Spleen (tissue), 11 donors: ENCODE results near the gene TP53INP2. TPM values are rescaled to one million over a fixed set of nuclear protein-coding genes. Genes with fewer than 3 reads are reported as not detected.

ENCODE experiments used
- DNase-seq: peaks from one replicate; pipeline ENCODE4 v3.0.0-alpha.2; 2020
- H3K27ac ChIP-seq, 8 donors: fragments of 200-600 bp; sonication (generic) in 7 of 8; 1 replicate in 4 of 8; 2 replicates in 4 of 8; pipeline versions ENCODE4 v1.5.0 to v1.8.0; 2016 to 2021; ENCODE audit warnings: inconsistent platforms in 4 of 8, mild to moderate bottlenecking in 4 of 8, moderate library complexity in 1 of 8
- H3K27me3 ChIP-seq, 7 donors: fragments of 200-600 bp; sonication (generic) in 6 of 7; replicated peaks in 1 of 7; 1 replicate in 4 of 7; 2 replicates in 3 of 7; pipeline versions ENCODE4 v1.5.0 to v1.8.0; 2016 to 2021; ENCODE audit warnings: inconsistent platforms in 3 of 7, mild to moderate bottlenecking in 1 of 7
- H3K36me3 ChIP-seq, 6 donors: fragments of 200-600 bp; sonication (generic) in 5 of 6; 1 replicate in 4 of 6; 2 replicates in 2 of 6; pipeline versions ENCODE4 v1.5.0 to v1.8.0; 2016 to 2021; ENCODE audit warnings: inconsistent platforms in 2 of 6
- H3K4me1 ChIP-seq, 6 donors: fragments of 200-600 bp; sonication (generic) in 5 of 6; 1 replicate in 3 of 6; 2 replicates in 3 of 6; pipeline versions ENCODE4 v1.5.0 to v1.8.0; 2016 to 2021; ENCODE audit warnings: inconsistent platforms in 3 of 6
- H3K4me3 ChIP-seq, 8 donors: fragments of 200-600 bp; sonication (generic) in 7 of 8; 1 replicate in 4 of 8; 2 replicates in 4 of 8; pipeline versions ENCODE4 v1.5.0 to v1.8.0; 2016 to 2021; ENCODE audit warnings: inconsistent platforms in 4 of 8, mild to moderate bottlenecking in 4 of 8, moderate library complexity in 2 of 8
- H3K9me3 ChIP-seq, 8 donors: fragments of 200-600 bp; sonication (generic) in 7 of 8; 1 replicate in 4 of 8; 2 replicates in 4 of 8; pipeline versions ENCODE4 v1.5.0 to v1.8.0; 2016 to 2021; ENCODE audit warnings: inconsistent platforms in 4 of 8
- POLR2A ChIP-seq, 3 donors: fragments of 450-650 bp; IDR thresholded peaks; one replicate each; pipeline ENCODE4 v1.5.1; 2017; ENCODE audit warnings: antibody characterized with exemption in 3 of 3, mild to moderate bottlenecking in 1 of 3
- POLR2AphosphoS5 ChIP-seq, 3 donors: sonication (generic); formaldehyde crosslinking; IDR thresholded peaks; one replicate each; pipeline ENCODE4 v1.5.1; 2017; ENCODE audit warnings: antibody characterized with exemption in 3 of 3
- WGBS, 5 donors: extraction: QIAGEN DNeasy Blood & Tissue Kit in 3 of 5; methylation state at CpG; one replicate each; pipeline versions ENCODE4 v1.1.5 to v1.1.7; 2013 to 2018; 5-methylcytosine and 5-hydroxymethylcytosine counted together
- intact Hi-C: fragments of 100-400 bp; cut with DNase I; formaldehyde crosslinking; loops from one replicate; pipeline ENCODE4 v1.15.0; 2023; ENCODE audit warnings: low total_unique reads
- polyA plus RNA-seq, 3 donors: library from polyadenylated mRNA; stranded (reverse); fragments of 200-250 nt; gene quantifications; one replicate each; pipeline ENCODE4 v1.2.1, GENCODE V29; 2013
- small RNA-seq, 4 donors: library from RNA; depleted of rRNA; stranded (forward); fragments of <200 nt; gene quantifications; one replicate each; pipeline ENCODE3, GENCODE V24; 2016
- total RNA-seq, 7 donors: library from RNA; depleted of rRNA in 3 of 7; stranded (reverse); fragments of >200 nt in 3 of 7; fragmentation: NEBNext Ultra II Directional in 4 of 7; extraction: Animal tissue kit (Norgen Biotek cat#: 25700) in 4 of 7; gene quantifications; one replicate each; pipeline versions ENCODE4 v1.1.0 to v1.2.1, GENCODE V29; 2016 to 2021
- TF ChIP-seq, protein P1 (sequence below), 11 experiments: fragments of 200-600 bp in 7 of 11; fragments of 450-650 bp in 4 of 11; sonication (generic) in 4 of 11; IDR thresholded peaks in 8 of 11; conservative IDR thresholded peaks in 3 of 11; 1 replicate in 7 of 11; 2 replicates in 4 of 11; pipeline versions ENCODE4 v1.4.0 to v1.8.0; 2016 to 2021; ENCODE audit warnings: antibody characterized with exemption in 11 of 11, inconsistent platforms in 4 of 11, mild to moderate bottlenecking in 1 of 11
- donor health status: healthy with polysubstance abuse.
- donor health status: DM: no; HTN: no; CAD: no; lungs with moderate emphysema.
- donor health status: DM: no; HTN: no; CAD: no.
- donor health status: Bipolar disorder and iron deficiency.
- donor health status: healthy.
- donor health status: DM: no; HTN: no; CAD: no.
- donor health status: DM: yes; HTN: yes; CAD: no.

Gene TP53INP2
- total and polyA plus RNA-seq, 10 donors = 2.0 to 10.6 (median 6.4) TPM

DNA sequence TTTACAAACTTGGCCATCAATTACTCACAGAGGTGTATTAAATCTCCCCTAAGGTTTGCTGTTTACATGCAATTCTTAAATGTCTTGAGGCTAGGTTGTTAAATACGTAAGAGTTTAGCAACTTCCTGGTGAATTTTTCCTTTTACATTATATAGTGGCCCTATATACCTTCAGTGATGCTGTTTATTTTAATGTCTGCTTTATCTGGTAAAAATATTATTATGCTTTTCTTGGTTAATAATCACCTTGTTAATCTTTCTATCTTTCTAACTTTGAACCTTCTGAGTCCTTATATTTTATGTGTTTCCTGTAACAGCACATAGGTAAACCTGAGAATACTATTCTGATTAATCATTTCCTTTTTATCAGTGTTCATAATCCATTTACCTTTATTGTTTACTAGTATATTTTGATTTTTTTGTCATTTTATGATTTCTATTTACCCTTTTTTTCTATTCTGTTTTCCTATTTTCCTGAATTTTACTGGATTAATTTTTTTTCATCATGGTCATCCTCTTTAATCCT lies 57.9 kb downstream of the TP53INP2 start:
- Histone ChIP-seq H3K4me1 (peaks cover 0 to under 1% (median 0%) of the 10 kb centered on the region in 6 donors), H3K36me3 (peaks cover 0 to 100% (median 70%) of the 10 kb centered on the region in 6 donors), H3K27ac (no peak overlapping the region), H3K4me3 (no peak overlapping the region), H3K27me3 (no peaks in the 10 kb centered on the region), H3K9me3 (no peaks in the 10 kb centered on the region)
- intact Hi-C loops = loop anchor here (10.0 kb wide), 1 partner anchor 447 kb away; no protein-coding TSS in a partner anchor
- no peak for TF ChIP-seq POLR2AphosphoS5 (IDR thresholded peaks at IDR 0.05)
- TF ChIP-seq POLR2A (IDR thresholded peaks at IDR 0.05) = no peak
- TF ChIP-seq, protein P1, sequence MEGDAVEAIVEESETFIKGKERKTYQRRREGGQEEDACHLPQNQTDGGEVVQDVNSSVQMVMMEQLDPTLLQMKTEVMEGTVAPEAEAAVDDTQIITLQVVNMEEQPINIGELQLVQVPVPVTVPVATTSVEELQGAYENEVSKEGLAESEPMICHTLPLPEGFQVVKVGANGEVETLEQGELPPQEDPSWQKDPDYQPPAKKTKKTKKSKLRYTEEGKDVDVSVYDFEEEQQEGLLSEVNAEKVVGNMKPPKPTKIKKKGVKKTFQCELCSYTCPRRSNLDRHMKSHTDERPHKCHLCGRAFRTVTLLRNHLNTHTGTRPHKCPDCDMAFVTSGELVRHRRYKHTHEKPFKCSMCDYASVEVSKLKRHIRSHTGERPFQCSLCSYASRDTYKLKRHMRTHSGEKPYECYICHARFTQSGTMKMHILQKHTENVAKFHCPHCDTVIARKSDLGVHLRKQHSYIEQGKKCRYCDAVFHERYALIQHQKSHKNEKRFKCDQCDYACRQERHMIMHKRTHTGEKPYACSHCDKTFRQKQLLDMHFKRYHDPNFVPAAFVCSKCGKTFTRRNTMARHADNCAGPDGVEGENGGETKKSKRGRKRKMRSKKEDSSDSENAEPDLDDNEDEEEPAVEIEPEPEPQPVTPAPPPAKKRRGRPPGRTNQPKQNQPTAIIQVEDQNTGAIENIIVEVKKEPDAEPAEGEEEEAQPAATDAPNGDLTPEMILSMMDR (IDR thresholded peaks at IDR 0.05 in 8 of 11, conservative IDR thresholded peaks at IDR 0.05 in 3 of 11) = no peak
- 0 to 93% (median 35%) methylated on average over 1 of the region's 1 CpG for WGBS, 5 donors
- DNase-seq = no peak

Small RNA genes within 50 kb of the gene (small RNA-seq; reads per million reads assigned to genes)
- gene AL118520.1 = 0 reads per million in 4 donors

Other genes starting within 250 kb of the TP53INP2 start
- 100 to 1,000 TPM in 3 of 7 donors, 10 to 100 TPM in 4; 72.0 to 209 (median 91.9) TPM for gene DYNLRB1, start 187.9 kb upstream of the TP53INP2 start, total RNA-seq
- gene DYNLRB1, start 187.9 kb upstream of the TP53INP2 start, polyA plus RNA-seq = 100 to 1,000 TPM; 151 to 190 (median 166) TPM
- gene MAP1LC3A, start 145.6 kb upstream of the TP53INP2 start, total RNA-seq = 10 to 100 TPM; 13.0 to 34.0 (median 26.0) TPM
- gene MAP1LC3A, start 145.6 kb upstream of the TP53INP2 start, polyA plus RNA-seq = 10 to 100 TPM; 47.3 to 56.7 (median 54.2) TPM
- gene PIGU, start 27.3 kb upstream of the TP53INP2 start, total RNA-seq = 10 to 100 TPM; 10.0 to 20.4 (median 14.2) TPM
- gene PIGU, start 27.3 kb upstream of the TP53INP2 start, polyA plus RNA-seq = 10 to 100 TPM; 13.3 to 15.2 (median 15.0) TPM
- 10 to 100 TPM; 24.0 to 32.8 (median 28.5) TPM for gene NCOA6, start 121.3 kb downstream of the TP53INP2 start, total RNA-seq
- 10 to 100 TPM; 13.6 to 19.4 (median 16.2) TPM for gene NCOA6, start 121.3 kb downstream of the TP53INP2 start, polyA plus RNA-seq
- 10 to 100 TPM in 6 of 7 donors, 1 to 10 TPM in 1; 9.7 to 22.1 (median 13.0) TPM for gene GGT7, start 168.5 kb downstream of the TP53INP2 start, total RNA-seq
- gene GGT7, start 168.5 kb downstream of the TP53INP2 start, polyA plus RNA-seq = 10 to 100 TPM in 1 of 3 donors, 1 to 10 TPM in 2; 4.3 to 11.4 (median 5.7) TPM
- 10 to 100 TPM; 23.2 to 43.6 (median 33.2) TPM for gene ACSS2, start 172.3 kb downstream of the TP53INP2 start, total RNA-seq
- 10 to 100 TPM in 2 of 3 donors, 1 to 10 TPM in 1; 8.9 to 20.3 (median 15.6) TPM for gene ACSS2, start 172.3 kb downstream of the TP53INP2 start, polyA plus RNA-seq